WERI-Rb-1 (cell line): Measurements from ENCODE around the gene C22orf31.

Source experiments
- DNase-seq: peaks from one replicate; pipeline ENCODE4 v3.0.0-alpha.2; 2020
- H3K27ac ChIP-seq: fragments of 250-450 bp; sonication (Bioruptor Pico); 2 replicates; pipeline ENCODE4 v1.5.1; 2020; ENCODE audit warnings: mild to moderate bottlenecking, moderate library complexity
- H3K27me3 ChIP-seq: fragments of 250-450 bp; sonication (Bioruptor Pico); 2 replicates; pipeline ENCODE4 v1.5.1; 2021; ENCODE audit warnings: mild to moderate bottlenecking, low read depth, moderate library complexity; ENCODE audit not compliant: insufficient read depth, severe bottlenecking
- H3K36me3 ChIP-seq: fragments of 250-450 bp; sonication (Bioruptor Pico); 2 replicates; pipeline ENCODE4 v1.5.1; 2020; ENCODE audit warnings: mild to moderate bottlenecking, moderate library complexity
- H3K4me3 ChIP-seq: 2 replicates; pipeline ENCODE4 v1.5.1; 2011; ENCODE audit warnings: low read depth, mild to moderate bottlenecking, control low read depth, low read length
- H3K9me3 ChIP-seq: fragments of 250-450 bp; sonication (Bioruptor Pico); 2 replicates; pipeline ENCODE4 v1.5.1; 2021; ENCODE audit warnings: mild to moderate bottlenecking, moderate library complexity; ENCODE audit not compliant: severe bottlenecking
- TF ChIP-seq, protein P1 (sequence below): IDR thresholded peaks from 2 replicates; pipeline ENCODE4 v1.5.1; 2011; ENCODE audit warnings: low read depth, mild to moderate bottlenecking, control low read depth, inconsistent platforms, low read length

C22orf31 gene

DNA sequence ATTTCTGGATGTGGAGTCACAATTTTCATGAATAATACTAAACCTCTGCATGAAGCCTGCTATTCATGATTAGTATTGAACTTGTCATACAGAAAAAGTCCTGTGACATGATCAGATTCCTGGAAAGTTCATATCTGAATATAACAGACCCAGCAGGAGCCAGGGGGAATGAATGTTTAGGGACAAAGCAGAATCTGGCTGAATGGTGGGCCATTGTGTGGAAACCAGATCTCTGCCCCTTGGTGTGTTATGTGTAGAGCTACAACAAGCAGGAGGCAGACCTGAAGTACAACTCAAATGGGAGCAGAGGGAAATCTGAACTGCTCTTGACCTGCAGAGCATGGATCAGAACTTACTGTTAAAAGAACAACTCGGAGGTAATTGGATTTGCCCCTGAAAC is 41.5 kb upstream of the C22orf31 start:
- DNase-seq = no peak
- H3K4me3 ChIP-seq = no peak overlapping the region
- no peaks in the 10 kb centered on the region for H3K9me3 ChIP-seq
- TF ChIP-seq, protein P1, sequence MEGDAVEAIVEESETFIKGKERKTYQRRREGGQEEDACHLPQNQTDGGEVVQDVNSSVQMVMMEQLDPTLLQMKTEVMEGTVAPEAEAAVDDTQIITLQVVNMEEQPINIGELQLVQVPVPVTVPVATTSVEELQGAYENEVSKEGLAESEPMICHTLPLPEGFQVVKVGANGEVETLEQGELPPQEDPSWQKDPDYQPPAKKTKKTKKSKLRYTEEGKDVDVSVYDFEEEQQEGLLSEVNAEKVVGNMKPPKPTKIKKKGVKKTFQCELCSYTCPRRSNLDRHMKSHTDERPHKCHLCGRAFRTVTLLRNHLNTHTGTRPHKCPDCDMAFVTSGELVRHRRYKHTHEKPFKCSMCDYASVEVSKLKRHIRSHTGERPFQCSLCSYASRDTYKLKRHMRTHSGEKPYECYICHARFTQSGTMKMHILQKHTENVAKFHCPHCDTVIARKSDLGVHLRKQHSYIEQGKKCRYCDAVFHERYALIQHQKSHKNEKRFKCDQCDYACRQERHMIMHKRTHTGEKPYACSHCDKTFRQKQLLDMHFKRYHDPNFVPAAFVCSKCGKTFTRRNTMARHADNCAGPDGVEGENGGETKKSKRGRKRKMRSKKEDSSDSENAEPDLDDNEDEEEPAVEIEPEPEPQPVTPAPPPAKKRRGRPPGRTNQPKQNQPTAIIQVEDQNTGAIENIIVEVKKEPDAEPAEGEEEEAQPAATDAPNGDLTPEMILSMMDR = no peak
- no peaks in the 10 kb centered on the region for H3K27me3 ChIP-seq
- H3K27ac ChIP-seq = no peak overlapping the region
- no peaks in the 10 kb centered on the region for H3K36me3 ChIP-seq

DNA sequence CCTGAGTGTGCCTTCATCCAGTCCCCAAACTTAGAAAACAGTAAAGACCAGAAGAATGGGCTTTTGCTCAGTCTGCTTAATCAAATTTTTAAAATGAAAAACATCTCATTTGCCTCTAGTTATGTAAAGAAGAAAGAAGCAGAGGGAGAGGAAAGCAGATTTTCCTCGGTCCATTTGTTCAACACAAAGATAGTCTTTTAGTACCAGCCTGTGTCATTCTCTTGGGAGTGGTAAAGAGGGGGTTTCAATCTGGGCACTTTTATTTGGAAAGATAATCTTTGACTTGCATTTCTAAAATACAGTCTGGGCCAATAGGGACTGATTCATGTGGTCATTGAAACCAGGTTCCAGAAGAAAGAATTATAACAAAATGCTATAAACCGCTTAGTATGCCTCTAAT is 40.7 kb upstream of the C22orf31 start:
- Histone ChIP-seq H3K27me3 (no peaks in the 10 kb centered on the region), H3K9me3 (no peaks in the 10 kb centered on the region), H3K4me3 (no peak overlapping the region), H3K27ac (no peak overlapping the region), H3K36me3 (no peaks in the 10 kb centered on the region)
- no peak for DNase-seq
- TF ChIP-seq, protein P1 = no peak

DNA sequence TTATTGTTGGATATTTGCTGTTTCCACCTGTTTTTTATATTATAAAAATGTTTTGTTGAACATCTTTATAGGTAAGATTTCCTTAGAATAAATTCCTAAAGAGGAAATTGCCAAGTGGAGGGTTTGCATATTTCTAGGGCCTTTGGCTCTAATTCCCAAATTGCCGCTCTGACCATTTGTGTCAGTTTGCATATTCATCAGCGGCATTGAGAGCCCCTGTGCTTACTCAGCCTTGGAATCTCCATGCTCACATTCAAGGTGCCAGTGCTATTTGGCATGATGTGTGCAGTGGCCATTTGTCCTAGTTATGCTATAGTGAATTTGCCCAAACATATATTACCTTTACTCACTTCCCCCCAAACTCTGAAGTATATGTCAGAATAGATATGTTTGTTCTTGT is 36.7 kb upstream of the C22orf31 start:
- DNase-seq = no peak
- TF ChIP-seq, protein P1 = no peak
- no peak overlapping the region for H3K27ac ChIP-seq
- no peak overlapping the region for H3K4me3 ChIP-seq
- no peaks in the 10 kb centered on the region; the same call in 1 of the 2 replicates for H3K36me3 ChIP-seq
- H3K9me3 ChIP-seq = no peaks in the 10 kb centered on the region
- H3K27me3 ChIP-seq = no peaks in the 10 kb centered on the region

DNA sequence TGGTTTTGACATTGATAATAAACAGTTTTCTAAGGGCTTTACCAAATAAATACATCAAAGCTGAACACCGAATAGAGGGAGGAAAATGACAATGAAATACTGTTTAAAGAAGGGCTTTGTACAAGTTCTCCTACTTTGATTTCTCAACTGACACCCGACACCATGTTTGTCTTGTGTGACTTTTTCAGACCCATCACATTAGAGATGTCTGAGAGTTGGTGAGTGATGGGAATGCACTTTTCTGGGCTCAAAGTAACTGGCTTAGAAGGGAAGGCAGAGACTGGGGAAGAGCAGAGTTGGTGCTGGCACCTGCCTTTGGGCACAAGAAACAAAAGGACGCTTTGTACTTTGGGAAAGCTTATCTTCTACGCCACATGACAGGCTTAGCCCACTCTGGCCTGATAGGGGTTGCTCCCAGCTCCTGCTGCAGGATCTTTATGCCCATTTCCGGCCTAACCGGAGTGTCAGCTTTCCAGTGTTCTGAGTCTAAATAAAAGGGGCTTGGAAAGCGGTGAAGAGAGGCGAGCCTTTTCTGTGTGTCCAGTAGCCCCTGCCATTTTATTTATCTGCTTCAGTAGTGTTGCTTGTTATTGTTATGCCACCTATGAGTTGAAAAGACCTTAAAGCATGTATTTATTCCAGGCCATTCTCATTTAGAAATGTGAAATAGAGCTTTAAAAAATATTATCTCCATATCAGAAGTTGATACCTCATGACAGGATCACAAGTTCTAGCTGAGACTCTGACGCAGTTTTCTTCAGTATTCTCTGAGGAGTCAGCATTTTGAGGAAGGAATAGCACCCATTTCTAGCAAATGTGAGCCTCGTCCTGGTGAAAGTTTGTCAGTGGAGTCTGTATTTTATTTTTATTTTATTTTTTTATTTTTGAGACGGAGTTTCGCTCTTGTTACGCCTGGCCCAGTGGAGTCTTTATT is 35.4 kb upstream of the C22orf31 start:
- Histone ChIP-seq H3K36me3 (no peaks in the 10 kb centered on the region; the same call in 1 of the 2 replicates), H3K4me3 (no peak overlapping the region), H3K27ac (no peak overlapping the region), H3K9me3 (no peaks in the 10 kb centered on the region), H3K27me3 (no peaks in the 10 kb centered on the region)
- DNase-seq = no peak
- TF ChIP-seq, protein P1 = no peak

DNA sequence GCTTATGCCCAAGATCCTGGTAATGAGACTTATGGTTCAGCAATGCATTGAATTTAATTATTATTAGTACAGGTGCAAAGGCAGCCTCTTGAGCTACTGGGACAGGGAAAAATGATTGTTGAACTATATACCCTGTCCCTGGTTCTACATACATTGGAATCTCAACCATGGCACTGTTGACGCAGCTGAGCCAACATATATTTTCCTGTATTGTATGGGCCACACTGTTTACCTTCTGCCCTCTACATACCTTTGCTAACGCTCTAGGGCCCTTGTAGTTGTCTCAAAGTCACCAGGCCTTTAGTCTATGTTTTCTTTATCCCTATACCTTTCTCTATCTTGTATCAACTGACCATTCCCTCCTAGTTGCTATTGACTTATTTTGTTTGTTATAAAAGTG is 33.8 kb upstream of the C22orf31 start:
- no peaks in the 10 kb centered on the region for H3K27me3 ChIP-seq
- no peak for DNase-seq
- no peak overlapping the region for H3K27ac ChIP-seq
- no peaks in the 10 kb centered on the region; the same call in 1 of the 2 replicates for H3K36me3 ChIP-seq
- no peaks in the 10 kb centered on the region for H3K9me3 ChIP-seq
- TF ChIP-seq, protein P1 = no peak
- no peak overlapping the region for H3K4me3 ChIP-seq
